Heart left ventricle (tissue), 16 donors: ENCODE results near the gene CCDC8. TPM values are rescaled to one million over a fixed set of nuclear protein-coding genes. Genes with fewer than 3 reads are reported as not detected.

Experiments
- ATAC-seq, 4 donors: fragments of 200-7000 bp; cut with Tn5 transposase; one replicate each; pipeline ENCODE4 v1.9.1; 2020 to 2022; ENCODE audit warnings: moderate library complexity in 4 of 4, mild to moderate bottlenecking in 3 of 4, moderate number of reproducible peaks in 1 of 4
- DNase-seq, 5 donors: peaks; one replicate each; pipeline ENCODE4 v3.0.0-alpha.2; 2020
- H3K27ac ChIP-seq, 12 donors: fragments of 200-600 bp; sonication (generic) in 4 of 12; one replicate each; pipeline versions ENCODE4 v1.5.0 to v1.8.0; 2016 to 2022; ENCODE audit warnings: mild to moderate bottlenecking in 2 of 12
- H3K27me3 ChIP-seq, 9 donors: fragments of 200-600 bp; sonication (generic) in 2 of 9; one replicate each; pipeline versions ENCODE4 v1.5.1 to v1.8.0; 2016 to 2022; ENCODE audit warnings: mild to moderate bottlenecking in 3 of 9
- H3K36me3 ChIP-seq, 9 donors: fragments of 200-600 bp; sonication (generic) in 2 of 9; one replicate each; pipeline versions ENCODE4 v1.5.0 to v1.8.0; 2018 to 2022; ENCODE audit warnings: mild to moderate bottlenecking in 2 of 9
- H3K4me1 ChIP-seq, 12 donors: fragments of 200-600 bp; sonication (generic) in 4 of 12; one replicate each; pipeline versions ENCODE4 v1.5.0 to v1.8.0; 2016 to 2022; ENCODE audit warnings: mild to moderate bottlenecking in 3 of 12
- H3K4me3 ChIP-seq, 12 donors: fragments of 200-600 bp; sonication (generic) in 4 of 12; one replicate each; pipeline versions ENCODE4 v1.5.0 to v1.8.0; 2017 to 2022; ENCODE audit warnings: mild to moderate bottlenecking in 9 of 12, moderate library complexity in 4 of 12
- H3K9me3 ChIP-seq, 12 donors: fragments of 200-600 bp; sonication (generic) in 4 of 12; one replicate each; pipeline versions ENCODE4 v1.5.0 to v1.8.0; 2016 to 2022; ENCODE audit warnings: mild to moderate bottlenecking in 1 of 12
- POLR2A ChIP-seq, 2 donors: fragments of 450-650 bp; IDR thresholded peaks; one replicate each; pipeline ENCODE4 v1.6.1; 2017; ENCODE audit warnings: antibody characterized with exemption in 2 of 2, mild to moderate bottlenecking in 2 of 2, moderate library complexity in 2 of 2
- WGBS, 4 donors: extraction: QIAGEN DNeasy Blood & Tissue Kit in 2 of 4; methylation state at CpG; one replicate each; pipeline versions ENCODE4 v1.1.5 to v1.1.7; 2013 to 2018; 5-methylcytosine and 5-hydroxymethylcytosine counted together
- intact Hi-C, 10 donors: fragments of 100-400 bp; cut with DNase I; formaldehyde crosslinking; loops; one replicate each; pipeline versions ENCODE4 v1.11.1 to v1.14.2; 2022
- polyA plus RNA-seq, 2 donors: library from polyadenylated mRNA; stranded (reverse); fragments of 200-250 nt; gene quantifications; one replicate each; pipeline ENCODE4 v1.2.3, GENCODE V29; 2013
- total RNA-seq, 9 donors: library from RNA; depleted of rRNA in 2 of 9; stranded (reverse); fragments of >200 nt in 2 of 9; fragmentation: NEBNext Ultra II Directional in 3 of 9; extraction: Animal tissue kit (Norgen Biotek cat#: 25700) in 3 of 9; gene quantifications; one replicate each; pipeline versions ENCODE4 v1.1.0 to v1.2.4, GENCODE V29; 2016 to 2023
- TF ChIP-seq, protein P1 (sequence below), 12 donors: fragments of 200-600 bp; sonication (generic) in 4 of 12; IDR thresholded peaks; one replicate each; pipeline versions ENCODE4 v1.5.0 to v1.8.0; 2018 to 2022; ENCODE audit warnings: antibody characterized with exemption in 12 of 12, mild to moderate bottlenecking in 5 of 12
- donor health status: ischemic (EF 13 %, LVEDD 7.1; RV severe dilation, severe dysfunction).
- donor health status: healthy with polysubstance abuse.
- donor health status: DM: no; HTN: yes; CAD: no.
- donor health status: DM: no; HTN: no; CAD: no.
- donor health status: ischemic (EF 25% LVEDD 6.9; RV normal size, moderate dysfunction).
- donor health status: ischemic (EF 25% LVEDD 5.7; RV mildly dilated, moderate dysfunction).
- donor health status: healthy.
- donor health status: DM: yes; HTN: yes; CAD: no.
- donor health status: ischemic (EF 35%, LVEDD 5.7; RV mildly dilated, moderate dysfunction).
- donor health status: nonischemic (EF 11% LVEDD 7.7; RV severe dilation, severe dysfunction).
- donor health status: DM: yes; HTN: yes; CAD: no.
- donor health status: PGD.
- donor health status: ischemic (EF 29% LVEDD 5.4; RV normal size, mild dysfunction).
- donor health status: nonischemic (EF 23%, LVEDD 6.1; RV moderate dilation, normal function).

CCDC8 gene
- total and polyA plus RNA-seq, 11 donors: 13.6 to 30.6 (median 23.9) TPM

DNA sequence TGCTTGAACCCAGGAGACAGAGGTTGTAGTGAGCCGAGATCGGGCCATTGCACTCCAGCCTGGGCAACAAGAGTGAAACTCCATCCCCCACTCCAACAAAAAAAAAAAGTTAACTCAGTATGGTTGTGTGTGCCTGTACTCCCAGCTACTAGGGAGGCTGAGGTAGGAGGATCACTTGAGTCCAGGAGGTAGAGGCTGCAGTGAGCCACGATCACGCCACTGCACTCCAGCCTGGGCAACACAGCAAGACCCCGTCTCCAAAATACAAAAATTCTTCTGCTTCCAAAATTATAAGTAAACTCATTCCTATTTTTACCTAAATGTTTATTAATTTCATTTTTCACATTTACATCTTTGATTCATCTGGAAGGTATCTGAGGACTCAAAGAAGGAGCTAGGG, 43.6 kb upstream of the CCDC8 start:
- TF ChIP-seq, protein P1, sequence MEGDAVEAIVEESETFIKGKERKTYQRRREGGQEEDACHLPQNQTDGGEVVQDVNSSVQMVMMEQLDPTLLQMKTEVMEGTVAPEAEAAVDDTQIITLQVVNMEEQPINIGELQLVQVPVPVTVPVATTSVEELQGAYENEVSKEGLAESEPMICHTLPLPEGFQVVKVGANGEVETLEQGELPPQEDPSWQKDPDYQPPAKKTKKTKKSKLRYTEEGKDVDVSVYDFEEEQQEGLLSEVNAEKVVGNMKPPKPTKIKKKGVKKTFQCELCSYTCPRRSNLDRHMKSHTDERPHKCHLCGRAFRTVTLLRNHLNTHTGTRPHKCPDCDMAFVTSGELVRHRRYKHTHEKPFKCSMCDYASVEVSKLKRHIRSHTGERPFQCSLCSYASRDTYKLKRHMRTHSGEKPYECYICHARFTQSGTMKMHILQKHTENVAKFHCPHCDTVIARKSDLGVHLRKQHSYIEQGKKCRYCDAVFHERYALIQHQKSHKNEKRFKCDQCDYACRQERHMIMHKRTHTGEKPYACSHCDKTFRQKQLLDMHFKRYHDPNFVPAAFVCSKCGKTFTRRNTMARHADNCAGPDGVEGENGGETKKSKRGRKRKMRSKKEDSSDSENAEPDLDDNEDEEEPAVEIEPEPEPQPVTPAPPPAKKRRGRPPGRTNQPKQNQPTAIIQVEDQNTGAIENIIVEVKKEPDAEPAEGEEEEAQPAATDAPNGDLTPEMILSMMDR (IDR thresholded peaks at IDR 0.05): no peak
- TF ChIP-seq POLR2A (IDR thresholded peaks at IDR 0.05): no peak
- ATAC-seq: no peak
- 92 to 96% (median 94%) methylated on average over 5 of the region's 5 CpGs for WGBS, 4 donors
- no peaks in the 10 kb centered on the region for H3K9me3 ChIP-seq
- no peak overlapping the region for H3K4me3 ChIP-seq
- H3K36me3 ChIP-seq: no peaks in the 10 kb centered on the region
- intact Hi-C loops: no loop called here
- no peak for DNase-seq
- no peak overlapping the region for H3K27ac ChIP-seq
- H3K4me1 ChIP-seq: no peaks in the 10 kb centered on the region
- H3K27me3 ChIP-seq: no peaks in the 10 kb centered on the region

DNA sequence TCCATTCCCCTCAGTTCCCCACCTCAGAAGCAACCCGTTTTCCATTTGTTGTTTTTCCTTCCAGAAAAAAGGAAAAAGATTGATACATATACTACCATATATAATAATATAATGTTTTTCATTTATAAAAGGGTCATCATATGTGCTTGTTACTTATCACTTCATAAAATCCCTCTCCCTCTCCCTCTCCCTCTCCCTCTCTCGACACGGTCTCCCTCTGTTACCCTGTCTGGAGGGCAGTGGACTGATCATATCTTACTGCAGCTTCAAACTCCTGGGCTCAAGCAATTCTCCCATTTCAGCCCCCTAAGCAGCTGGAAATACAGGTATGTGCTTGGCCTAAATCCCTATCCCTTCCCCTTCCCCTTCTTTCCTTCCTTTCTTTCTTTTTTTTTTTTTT, 40.9 kb upstream of the CCDC8 start:
- H3K9me3 ChIP-seq: peaks cover 0 to 8% (median 0%) of the 10 kb centered on the region in 12 donors
- ATAC-seq (no peak), DNase-seq (no peak)
- 63 to 84% (median 73%) methylated on average over 3 of the region's 3 CpGs for WGBS, 4 donors
- no peak for TF ChIP-seq POLR2A (IDR thresholded peaks at IDR 0.05)
- TF ChIP-seq, protein P1 (IDR thresholded peaks at IDR 0.05): no peak
- H3K27me3 ChIP-seq: no peaks in the 10 kb centered on the region
- intact Hi-C loops: no loop called here
- H3K4me1 ChIP-seq: peaks cover 0 to 9% (median 0%) of the 10 kb centered on the region in 12 donors
- H3K27ac ChIP-seq: no peak overlapping the region
- no peak overlapping the region for H3K4me3 ChIP-seq
- H3K36me3 ChIP-seq: no peaks in the 10 kb centered on the region

DNA sequence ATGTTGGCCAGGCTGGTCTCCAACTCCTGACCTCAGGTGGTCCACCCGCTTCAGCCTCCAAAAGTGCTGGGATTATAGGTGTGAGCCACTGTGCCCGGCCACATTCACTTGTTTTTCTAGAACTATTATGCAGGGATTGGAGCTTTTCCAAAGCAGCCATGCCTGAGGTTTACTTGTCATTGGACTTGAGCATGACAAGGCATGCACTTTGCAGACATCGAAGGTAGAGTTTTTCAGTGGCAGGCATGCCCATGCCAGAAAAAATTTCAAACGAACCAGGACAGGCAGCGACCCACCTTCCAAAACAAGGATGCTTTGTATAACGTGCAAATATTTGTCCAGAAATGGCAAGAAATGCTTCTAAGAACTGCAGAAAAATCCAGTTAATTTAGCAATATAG, 40.3 kb upstream of the CCDC8 start:
- H3K4me3 ChIP-seq: no peak overlapping the region
- peaks cover 0 to 11% (median 0%) of the 10 kb centered on the region in 12 donors for H3K9me3 ChIP-seq
- TF ChIP-seq POLR2A (IDR thresholded peaks at IDR 0.05): no peak
- TF ChIP-seq, protein P1 (IDR thresholded peaks at IDR 0.05): no peak
- H3K36me3 ChIP-seq: no peaks in the 10 kb centered on the region
- no peaks in the 10 kb centered on the region for H3K27me3 ChIP-seq
- no peak overlapping the region for H3K27ac ChIP-seq
- H3K4me1 ChIP-seq: peaks cover 0 to 9% (median 0%) of the 10 kb centered on the region in 12 donors
- 81 to 90% (median 86%) methylated on average over 6 of the region's 6 CpGs for WGBS, 4 donors
- DNase-seq (no peak), ATAC-seq (no peak)
- intact Hi-C loops: no loop called here

DNA sequence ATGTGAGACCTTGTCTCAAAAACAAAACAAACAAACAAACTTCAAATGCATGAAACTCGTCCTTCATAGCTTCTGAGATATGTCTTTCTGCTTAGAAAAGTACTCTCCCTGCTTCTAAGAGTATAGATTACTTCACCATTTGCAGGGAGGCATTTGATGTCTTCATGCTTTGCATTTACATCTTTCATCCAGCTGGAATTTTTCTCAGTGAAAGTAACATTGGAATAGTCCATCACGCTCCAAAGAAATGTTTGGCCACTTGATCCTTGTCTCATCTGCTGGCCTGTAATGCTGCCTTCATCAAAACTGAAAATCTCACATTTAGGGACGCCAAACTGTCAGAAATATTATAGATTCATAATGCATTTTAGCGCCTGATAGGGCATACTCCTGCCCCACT, 38.8 kb upstream of the CCDC8 start:
- no peak for TF ChIP-seq POLR2A (IDR thresholded peaks at IDR 0.05)
- TF ChIP-seq, protein P1 (IDR thresholded peaks at IDR 0.05): no peak
- ATAC-seq (no peak), DNase-seq (no peak)
- no peak overlapping the region for H3K27ac ChIP-seq
- peaks cover 0 to 15% (median 2%) of the 10 kb centered on the region in 12 donors for H3K4me1 ChIP-seq
- H3K9me3 ChIP-seq: peaks cover 0 to 11% (median 0%) of the 10 kb centered on the region in 12 donors
- WGBS, 4 donors: 46 to 57% (median 54%) methylated on average over 4 of the region's 4 CpGs
- no peaks in the 10 kb centered on the region for H3K36me3 ChIP-seq
- no peak overlapping the region for H3K4me3 ChIP-seq
- no peaks in the 10 kb centered on the region for H3K27me3 ChIP-seq
- intact Hi-C loops: no loop called here
